Right lobe of liver (tissue), 6 donors: ENCODE results near the gene STRBP. TPM values are rescaled to one million over a fixed set of nuclear protein-coding genes. Genes with fewer than 3 reads are reported as not detected.

Source experiments
- ATAC-seq, 4 donors: fragments of 200-7000 bp; cut with Tn5 transposase; one replicate each; pipeline ENCODE4 v1.9.1; 2020; ENCODE audit warnings: mild to moderate bottlenecking in 4 of 4, moderate library complexity in 4 of 4
- DNase-seq, 3 donors: peaks; one replicate each; pipeline ENCODE4 v3.0.0-alpha.2; 2020
- H3K27ac ChIP-seq, 3 donors: fragments of 200-600 bp; one replicate each; pipeline ENCODE4 v1.8.0; 2022
- H3K27me3 ChIP-seq, 2 donors: fragments of 200-600 bp; one replicate each; pipeline ENCODE4 v1.8.0; 2022
- H3K36me3 ChIP-seq, 4 donors: fragments of 200-600 bp; sonication (generic) in 1 of 4; one replicate each; pipeline versions ENCODE4 v1.5.1 to v1.8.0; 2017 to 2022; ENCODE audit warnings: control low read depth in 1 of 4
- H3K4me1 ChIP-seq, 4 donors: fragments of 200-600 bp; sonication (generic) in 1 of 4; one replicate each; pipeline versions ENCODE4 v1.5.1 to v1.8.0; 2017 to 2022; ENCODE audit warnings: control low read depth in 1 of 4
- H3K4me3 ChIP-seq, 3 donors: fragments of 200-600 bp; one replicate each; pipeline ENCODE4 v1.8.0; 2022
- H3K9me3 ChIP-seq, 4 donors: fragments of 200-600 bp; sonication (generic) in 1 of 4; one replicate each; pipeline versions ENCODE4 v1.5.1 to v1.8.0; 2017 to 2022; ENCODE audit warnings: control low read depth in 1 of 4
- POLR2A ChIP-seq: fragments of 450-650 bp; IDR thresholded peaks from one replicate; pipeline ENCODE4 v1.6.1; 2017; ENCODE audit warnings: antibody characterized with exemption, mild to moderate bottlenecking
- WGBS: methylation state at CpG from one replicate; pipeline ENCODE4 v1.1.6; 2018; ENCODE audit warnings: low coverage, low lambda C conversion rate; ENCODE audit not compliant: insufficient coverage; ENCODE audit errors: missing lambda C conversion rate; 5-methylcytosine and 5-hydroxymethylcytosine counted together
- intact Hi-C, 2 donors: fragments of 100-400 bp; cut with DNase I; formaldehyde crosslinking; loops; one replicate each; pipeline versions ENCODE4 v1.11.2 to v1.14.1; 2022
- microRNA counts: library from miRNA; unstranded; fragments of <30 nt; microRNA quantifications from one replicate; lab custom pipeline; 2016
- total RNA-seq, 6 experiments: library from RNA; depleted of rRNA in 2 of 6; stranded (reverse); fragments of >200 nt in 2 of 6; fragmentation: NEBNext Ultra II Directional in 3 of 6; extraction: Animal tissue kit (Norgen Biotek cat#: 25700) in 3 of 6; gene quantifications; one replicate each; pipeline versions ENCODE4 v1.1.0 to v1.2.4, GENCODE V29; 2016 to 2023
- TF ChIP-seq, protein P1 (sequence below), 4 donors: fragments of 200-600 bp in 3 of 4; fragments of 450-650 bp in 1 of 4; IDR thresholded peaks; one replicate each; pipeline versions ENCODE4 v1.5.1 to v1.8.0; 2016 to 2022; ENCODE audit warnings: antibody characterized with exemption in 4 of 4, mild to moderate bottlenecking in 2 of 4
- donor health status: DM: no; HTN: yes; CAD: no.
- donor health status: DM: no; HTN: no; CAD: no.
- donor health status: DM: no; HTN: no; CAD: no.
- donor health status: DM: no; HTN: yes; CAD: no.
- donor health status: DM: no; HTN: yes; CAD: no.

Gene STRBP
- total RNA-seq, 6 experiments from 2014 or later = 5.3 to 10.2 (median 8.3) TPM

DNA sequence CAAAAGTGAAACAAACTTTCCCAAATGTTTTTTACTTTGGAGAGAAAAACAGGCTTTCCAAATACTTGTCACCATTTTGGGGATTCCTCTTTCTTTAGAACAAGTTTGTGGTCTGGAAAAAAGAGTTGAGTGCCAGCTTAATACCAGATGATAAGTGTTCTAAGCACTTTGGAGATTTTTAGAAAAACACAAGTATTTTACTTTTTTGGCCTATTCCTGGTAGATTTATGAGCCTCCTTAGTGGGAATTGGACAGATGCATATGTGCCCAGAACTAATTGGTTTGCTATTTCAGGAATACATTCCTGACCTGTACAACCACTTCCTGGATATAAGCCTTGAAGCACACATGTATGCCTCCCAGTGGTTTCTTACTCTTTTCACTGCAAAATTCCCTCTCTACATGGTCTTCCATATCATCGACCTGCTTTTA is 194.4 kb downstream of the STRBP start:
- no peak for TF ChIP-seq POLR2A
- TF ChIP-seq, protein P1, sequence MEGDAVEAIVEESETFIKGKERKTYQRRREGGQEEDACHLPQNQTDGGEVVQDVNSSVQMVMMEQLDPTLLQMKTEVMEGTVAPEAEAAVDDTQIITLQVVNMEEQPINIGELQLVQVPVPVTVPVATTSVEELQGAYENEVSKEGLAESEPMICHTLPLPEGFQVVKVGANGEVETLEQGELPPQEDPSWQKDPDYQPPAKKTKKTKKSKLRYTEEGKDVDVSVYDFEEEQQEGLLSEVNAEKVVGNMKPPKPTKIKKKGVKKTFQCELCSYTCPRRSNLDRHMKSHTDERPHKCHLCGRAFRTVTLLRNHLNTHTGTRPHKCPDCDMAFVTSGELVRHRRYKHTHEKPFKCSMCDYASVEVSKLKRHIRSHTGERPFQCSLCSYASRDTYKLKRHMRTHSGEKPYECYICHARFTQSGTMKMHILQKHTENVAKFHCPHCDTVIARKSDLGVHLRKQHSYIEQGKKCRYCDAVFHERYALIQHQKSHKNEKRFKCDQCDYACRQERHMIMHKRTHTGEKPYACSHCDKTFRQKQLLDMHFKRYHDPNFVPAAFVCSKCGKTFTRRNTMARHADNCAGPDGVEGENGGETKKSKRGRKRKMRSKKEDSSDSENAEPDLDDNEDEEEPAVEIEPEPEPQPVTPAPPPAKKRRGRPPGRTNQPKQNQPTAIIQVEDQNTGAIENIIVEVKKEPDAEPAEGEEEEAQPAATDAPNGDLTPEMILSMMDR (IDR thresholded peaks at IDR 0.05) = no peak
- Histone ChIP-seq H3K36me3 (peaks cover 0 to 8% (median 6%) of the 10 kb centered on the region in 4 donors), H3K27me3 (no peaks in the 10 kb centered on the region), H3K4me1 (no peaks in the 10 kb centered on the region), H3K9me3 (no peaks in the 10 kb centered on the region), H3K27ac (no peak overlapping the region), H3K4me3 (no peak overlapping the region)
- intact Hi-C loops = no loop called here
- WGBS = 85% methylated on average over 1 of the region's 1 CpG
- DNase-seq (no peak), ATAC-seq (no peak)

DNA sequence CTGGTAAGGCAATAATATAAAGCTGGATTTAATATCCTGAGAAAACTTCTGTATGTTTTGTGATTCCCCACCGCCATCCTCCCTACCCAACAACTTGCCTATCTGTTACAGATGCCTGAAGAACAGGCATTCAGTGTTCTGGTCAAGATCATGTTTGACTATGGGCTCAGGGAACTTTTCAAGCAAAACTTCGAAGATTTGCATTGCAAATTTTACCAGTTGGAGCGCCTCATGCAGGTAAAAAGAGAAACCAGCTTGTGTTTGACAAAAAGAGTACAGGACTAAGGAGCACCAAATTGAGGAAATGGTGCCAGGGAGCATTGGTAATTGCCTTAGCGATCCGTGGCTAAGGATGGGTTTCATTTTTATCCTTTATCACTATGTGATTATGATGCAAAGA is 194.9 kb downstream of the STRBP start:
- Histone ChIP-seq H3K27ac (no peak overlapping the region), H3K9me3 (no peaks in the 10 kb centered on the region), H3K27me3 (no peaks in the 10 kb centered on the region), H3K36me3 (peaks cover 0 to 8% (median 6%) of the 10 kb centered on the region in 4 donors), H3K4me1 (no peaks in the 10 kb centered on the region), H3K4me3 (no peak overlapping the region)
- TF ChIP-seq, protein P1 (IDR thresholded peaks at IDR 0.05) = no peak
- intact Hi-C loops = no loop called here
- DNase-seq (no peak), ATAC-seq (no peak)
- WGBS = 82% methylated on average over 5 of the region's 5 CpGs

DNA sequence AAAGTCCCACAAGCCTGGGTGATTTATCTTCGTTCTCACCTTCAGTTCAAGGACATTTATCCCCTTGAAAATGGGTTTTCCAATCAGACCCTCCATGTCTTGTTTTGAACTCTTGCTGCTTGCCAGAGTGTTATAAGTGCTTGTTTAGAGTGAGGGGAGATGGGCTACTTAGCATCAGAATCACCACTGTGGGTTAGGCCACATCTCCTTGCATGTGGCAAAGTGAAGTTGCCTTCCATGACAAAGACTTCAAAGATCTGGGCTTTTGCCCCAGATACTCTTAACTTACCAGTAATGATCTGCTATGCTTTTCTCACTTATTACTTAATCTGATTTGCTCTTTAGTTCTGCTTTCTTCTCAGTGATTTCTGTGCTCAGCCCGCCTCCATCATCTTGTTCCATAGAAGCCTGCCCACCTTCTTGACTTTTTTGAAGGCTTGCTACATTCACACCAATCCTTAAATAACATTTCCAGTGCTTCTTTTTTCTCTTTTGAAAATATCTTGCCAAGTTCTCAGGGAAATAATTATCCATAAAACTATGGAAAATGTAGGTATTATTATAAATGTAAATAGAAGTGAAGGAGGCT is 195.9 kb downstream of the STRBP start:
- no peak overlapping the region for H3K27ac ChIP-seq
- no peaks in the 10 kb centered on the region for H3K4me1 ChIP-seq
- 100% methylated on average over 2 of the region's 2 CpGs for WGBS
- ATAC-seq (no peak), DNase-seq (no peak)
- peaks cover 0 to 8% (median 6%) of the 10 kb centered on the region in 4 donors for H3K36me3 ChIP-seq
- TF ChIP-seq, protein P1 (IDR thresholded peaks at IDR 0.05) = no peak
- no peak for TF ChIP-seq POLR2A
- no peak overlapping the region for H3K4me3 ChIP-seq
- H3K9me3 ChIP-seq = no peaks in the 10 kb centered on the region
- no peaks in the 10 kb centered on the region for H3K27me3 ChIP-seq
- intact Hi-C loops = no loop called here

MicroRNA genes within 50 kb of the gene (microRNA counts, 767-probe panel; counts per million panel counts)
- 237 counts per million for microRNA hsa-miR-600 (lab: Ali Mortazavi, UCI)

Other genes starting within 250 kb of the STRBP start
- gene GPR21, start 234.9 kb downstream of the STRBP start, total RNA-seq = under 1 TPM in 4 of 6 experiments, not detected in 2; 0.44 to 0.68 (median 0.54) TPM
- not detected for gene CRB2, start 87.6 kb upstream of the STRBP start, total RNA-seq